ENCODE data around the gene GADD45G.

Gene GADD45G, protein sequence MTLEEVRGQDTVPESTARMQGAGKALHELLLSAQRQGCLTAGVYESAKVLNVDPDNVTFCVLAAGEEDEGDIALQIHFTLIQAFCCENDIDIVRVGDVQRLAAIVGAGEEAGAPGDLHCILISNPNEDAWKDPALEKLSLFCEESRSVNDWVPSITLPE

DNA sequence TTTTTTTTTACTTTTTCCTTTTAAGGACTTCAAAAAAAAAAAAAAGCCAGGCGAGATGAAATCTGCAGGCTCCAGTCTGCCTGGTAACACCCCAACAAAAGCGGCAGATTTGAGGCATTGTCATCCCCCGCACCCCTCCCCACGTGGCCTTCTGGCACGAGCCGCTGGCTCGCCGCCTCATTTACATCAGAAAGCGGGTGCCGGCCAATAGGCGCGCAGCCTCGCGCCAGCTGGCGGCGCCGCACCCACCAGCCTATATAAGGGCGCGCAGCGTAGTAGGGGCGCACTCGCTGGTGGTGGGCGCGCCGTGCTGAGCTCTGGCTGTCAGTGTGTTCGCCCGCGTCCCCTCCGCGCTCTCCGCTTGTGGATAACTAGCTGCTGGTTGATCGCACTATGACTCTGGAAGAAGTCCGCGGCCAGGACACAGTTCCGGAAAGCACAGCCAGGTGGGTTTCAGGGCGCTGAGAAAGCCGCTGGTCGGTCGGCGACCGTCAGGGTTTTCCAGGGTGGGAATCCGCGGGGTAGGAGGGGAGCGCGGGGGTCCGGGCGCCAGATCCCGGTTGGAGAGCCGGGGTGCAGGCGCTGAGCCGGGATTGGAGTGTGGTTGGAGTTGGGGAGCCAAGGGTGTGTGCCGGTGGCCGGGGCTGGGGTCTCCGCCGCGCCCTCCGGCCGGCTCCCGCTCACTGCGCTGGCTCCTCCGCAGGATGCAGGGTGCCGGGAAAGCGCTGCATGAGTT is at the start of gene GADD45G:
GADD45G (plus strand) TSS at position 284 of the 736 bp plus-strand sequence; CDS start at position 394, 110 bp downstream.
- peak; percentile 74 to 93 for DNase-seq

DNA sequence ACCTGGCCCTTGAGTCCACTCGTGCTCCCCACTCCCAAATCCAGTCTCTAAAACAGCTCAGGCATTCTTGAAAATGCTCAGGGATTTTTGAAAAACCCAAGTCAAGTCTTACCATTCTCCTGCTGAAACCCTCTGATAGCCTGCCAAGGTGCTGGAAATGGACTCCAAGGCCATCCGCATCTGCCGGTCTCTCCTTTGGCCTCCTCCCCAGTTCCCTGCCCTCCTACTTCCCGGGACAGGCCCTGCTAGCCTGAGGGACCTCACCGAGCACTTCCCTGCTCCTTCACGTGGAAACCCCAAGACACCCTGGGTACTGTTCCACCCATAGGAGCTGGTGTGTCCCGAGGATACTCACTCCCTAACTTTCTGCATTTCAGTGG is 49.8 kb upstream of the GADD45G start:
- no peak for DNase-seq

DNA sequence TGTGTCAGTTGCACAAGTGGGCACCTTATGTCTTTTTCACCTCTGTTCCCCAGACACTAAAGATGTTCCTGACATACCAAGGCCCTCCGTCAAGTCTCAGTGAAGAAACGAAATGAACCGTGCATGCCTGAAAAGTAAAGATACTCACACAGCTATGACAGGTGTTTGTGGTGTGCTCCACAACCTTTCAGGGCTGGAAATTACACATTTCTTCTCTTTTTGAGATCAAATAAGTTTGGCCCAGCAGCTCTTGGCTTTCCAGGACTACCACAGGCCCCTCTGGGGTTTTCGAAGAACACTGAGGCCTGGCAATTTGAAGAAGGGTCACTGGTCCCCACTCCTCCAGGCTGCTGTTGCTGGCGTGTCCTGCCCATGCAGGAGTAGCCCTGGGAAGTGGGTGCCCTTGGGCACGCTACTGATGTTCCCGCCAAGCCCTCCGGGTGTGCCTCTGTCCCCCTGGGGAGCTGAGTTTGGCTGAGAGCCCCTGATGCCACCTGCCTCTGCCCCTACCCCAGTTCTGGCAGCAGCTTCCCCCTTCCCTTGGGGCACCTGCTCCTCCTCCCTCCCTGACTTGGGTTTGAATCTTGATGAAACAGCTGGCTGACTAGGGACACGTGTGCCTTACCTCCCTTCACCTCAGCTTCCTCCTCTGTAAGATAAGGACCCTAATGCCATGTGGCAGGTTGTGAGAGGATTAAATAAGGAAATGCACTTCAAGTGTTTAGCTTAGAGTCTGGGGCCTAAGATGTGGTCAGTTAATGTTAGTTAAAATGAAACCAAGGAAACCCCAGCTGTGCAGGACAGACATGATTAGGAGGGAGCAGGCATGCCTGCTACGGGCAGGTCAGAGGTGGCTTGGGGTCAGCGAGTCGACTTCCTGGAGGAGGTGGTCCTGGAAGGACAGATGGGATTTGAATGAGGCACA is 49.1 kb upstream of the GADD45G start:
- DNase-seq = no peak

DNA sequence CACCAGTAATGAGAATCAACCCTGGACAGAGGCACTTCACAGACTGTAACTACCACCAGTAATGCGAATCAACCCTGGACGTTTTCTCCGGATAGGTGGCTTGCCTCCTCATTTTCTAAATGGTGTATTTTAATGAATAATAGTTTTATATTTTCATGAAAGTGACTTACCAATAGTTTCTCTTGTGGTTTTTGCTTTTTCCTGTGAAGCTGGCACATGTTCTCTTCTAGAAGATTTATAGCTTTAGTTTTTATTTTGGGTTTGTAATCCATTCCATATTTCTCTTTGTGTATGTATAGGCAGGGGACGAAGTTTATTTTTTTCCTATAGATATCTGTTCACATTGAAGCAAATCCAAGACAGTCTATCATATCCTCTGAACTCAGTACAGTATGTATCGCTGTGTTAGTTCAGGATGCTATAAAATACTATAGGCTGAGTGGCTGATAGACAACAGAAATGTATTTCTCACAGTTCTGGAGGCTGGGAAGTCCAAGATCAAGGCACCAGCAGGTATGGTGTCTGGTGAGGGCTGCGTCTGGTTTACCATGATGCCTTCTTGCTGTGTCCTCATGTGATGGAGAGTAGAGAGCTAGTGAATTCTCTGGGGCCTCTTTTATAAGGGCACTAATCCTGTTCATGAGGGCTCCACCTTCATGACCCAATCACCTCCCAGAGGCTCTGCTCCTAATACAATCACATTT is 46.5 kb upstream of the GADD45G start:
- no peak for DNase-seq

- DNase-seq = no peak
Observed at GRCh38 chr9:89558948-89559347, 45.9 kb upstream of the GADD45G start.

DNA sequence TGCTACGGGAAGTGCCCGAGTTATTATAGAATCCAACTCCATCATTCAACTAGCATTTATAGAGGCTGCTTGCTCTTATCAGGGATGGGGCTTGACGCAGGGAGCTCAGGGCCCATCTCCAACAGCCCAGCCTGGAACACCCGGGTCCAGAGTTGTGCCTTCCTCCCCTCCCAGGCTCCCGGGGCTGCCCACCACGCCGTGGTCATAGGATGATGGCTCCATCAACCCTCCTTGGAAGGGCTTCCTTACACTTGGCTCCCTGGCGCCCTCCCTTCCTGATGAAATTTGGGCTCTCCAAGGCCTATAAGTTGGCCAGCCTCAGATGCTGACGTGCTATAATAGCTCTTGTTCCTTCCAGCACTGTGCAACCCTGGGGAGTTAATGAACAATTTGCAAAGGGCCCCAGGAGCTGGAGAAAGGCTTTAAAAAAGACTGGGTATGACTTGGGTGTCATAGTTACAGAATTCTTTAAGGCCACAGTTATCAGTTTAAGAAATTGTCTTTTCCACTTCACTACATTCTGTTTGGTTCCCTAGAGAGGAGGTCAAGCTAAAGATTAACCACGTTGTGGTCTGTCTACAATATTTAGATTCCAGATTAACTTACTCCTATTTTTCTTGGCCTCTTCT is 42.5 kb upstream of the GADD45G start:
- no peak for DNase-seq

GRCh38 chr9:89563571-89564345 is 41.1 kb upstream of the GADD45G start:
- no peak for DNase-seq

- no peak for DNase-seq
Observed at GRCh38 chr9:89564346-89564878, 40.4 kb upstream of the GADD45G start.

- no peak for DNase-seq
Observed at GRCh38 chr9:89567649-89568048, 37.2 kb upstream of the GADD45G start.

DNA sequence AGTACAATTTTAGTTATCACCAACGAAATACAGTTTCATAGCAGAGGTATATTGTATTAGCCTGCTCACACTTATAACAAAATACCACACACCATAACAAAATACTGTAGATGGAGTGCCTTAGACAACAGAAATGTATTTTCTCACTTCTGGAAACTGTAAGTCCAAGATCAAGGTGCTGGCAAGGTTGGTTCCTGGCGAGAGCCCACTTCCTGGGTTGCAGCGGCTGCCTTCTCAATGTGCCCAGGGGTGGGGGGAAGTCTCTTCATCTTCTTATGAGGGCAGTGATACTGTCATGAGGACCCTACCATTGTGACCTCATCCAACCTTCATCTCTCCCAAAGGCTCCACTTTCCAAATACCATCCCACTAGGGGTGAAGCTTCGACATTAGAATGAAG is 30.5 kb upstream of the GADD45G start:
- DNase-seq = no peak

- no peak for DNase-seq
Observed at GRCh38 chr9:89576404-89576839, 28.4 kb upstream of the GADD45G start.

- DNase-seq = no peak
Observed at GRCh38 chr9:89577363-89577762, 27.4 kb upstream of the GADD45G start.

DNA sequence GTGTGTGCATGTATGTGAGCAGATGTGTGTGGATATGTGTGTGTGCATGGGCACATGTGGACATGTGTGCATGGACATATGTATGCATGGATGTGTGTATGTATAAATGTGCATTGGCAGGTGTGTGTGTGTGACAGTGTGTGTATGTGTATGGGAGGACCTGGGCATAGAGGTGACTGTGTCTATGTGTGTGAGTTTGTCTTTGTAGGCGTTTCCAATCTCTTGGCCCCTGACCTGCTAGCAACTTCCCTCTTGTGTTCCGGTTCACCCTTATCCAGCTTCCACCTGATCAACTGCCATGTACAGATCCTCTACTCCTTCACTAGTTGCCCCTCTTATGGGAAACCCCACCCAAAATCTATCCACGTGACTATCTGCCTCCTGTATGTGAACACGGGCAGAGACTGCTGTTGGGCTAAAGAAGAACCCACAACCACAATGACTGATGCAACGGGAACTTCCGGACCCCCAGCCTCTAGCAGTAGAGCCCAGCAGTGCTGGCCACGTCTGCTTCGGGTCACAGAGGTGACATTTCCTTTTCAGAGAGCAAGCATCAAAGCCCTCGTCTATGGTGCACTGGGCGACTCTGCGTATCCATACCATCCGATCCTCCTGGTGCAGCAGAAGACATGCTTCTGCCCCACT is 24.9 kb upstream of the GADD45G start:
- DNase-seq = no peak

- DNase-seq = no peak
Observed at GRCh38 chr9:89586311-89586710, 18.5 kb upstream of the GADD45G start.

GRCh38 chr9:89588271-89588879 is 16.4 kb upstream of the GADD45G start:
- DNase-seq = no peak

DNA sequence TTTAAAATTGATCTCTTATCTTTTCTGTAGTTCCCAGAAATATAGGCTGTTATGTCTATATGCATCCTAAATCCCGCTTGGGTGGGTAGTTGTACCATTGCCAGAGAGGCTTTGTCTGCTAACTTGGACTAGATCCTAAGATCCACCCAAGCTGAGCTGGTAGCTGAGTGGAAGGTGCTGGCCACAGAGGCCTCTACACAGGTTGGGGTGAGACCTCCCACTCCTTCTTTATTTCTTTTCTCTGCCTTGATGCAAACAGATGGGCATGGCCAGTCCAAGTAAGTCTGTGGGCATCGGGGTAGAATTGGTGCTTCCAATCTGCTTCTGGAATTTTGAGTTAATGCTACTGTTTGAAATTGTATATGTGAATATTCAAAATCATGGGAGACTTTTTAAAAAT is 14.4 kb upstream of the GADD45G start:
- no peak for DNase-seq

GRCh38 chr9:89591274-89592212 is 13.3 kb upstream of the GADD45G start:
- no peak for DNase-seq

DNA sequence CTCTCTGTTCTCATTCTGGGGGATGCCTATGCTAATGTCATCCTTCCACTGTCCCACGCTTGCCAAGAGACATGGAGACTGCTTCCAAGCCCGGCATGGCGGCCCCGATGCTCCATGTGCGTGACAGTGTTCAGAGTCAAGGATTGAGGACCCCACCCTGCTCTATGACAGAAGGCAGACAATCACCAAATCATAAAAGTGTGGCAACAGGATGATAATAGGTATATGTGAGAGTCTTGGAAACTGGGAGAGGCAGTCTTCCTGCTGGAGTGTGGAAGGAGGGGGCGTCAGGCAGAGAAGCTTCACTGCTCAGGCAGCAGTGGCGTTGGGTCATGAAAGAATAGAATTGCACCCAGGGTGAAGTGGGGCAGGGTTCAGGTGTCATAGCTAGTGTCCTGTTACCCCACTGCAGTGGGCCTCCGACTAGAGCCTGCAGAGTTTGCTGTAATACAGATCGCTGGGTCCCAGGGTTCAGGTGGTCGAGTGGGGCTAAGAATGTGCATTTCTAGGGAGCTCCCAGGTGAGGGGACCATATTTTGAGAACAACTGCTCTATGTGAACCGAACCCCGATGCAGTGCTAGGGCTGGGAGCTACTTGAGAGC is 12.5 kb upstream of the GADD45G start:
- no peak for DNase-seq

All from stimulated activated CD4-positive, alpha-beta T cell treated with anti-CD3 and anti-CD28 coated beads, Interleukin-4, amount 100 ng/mL, for 4 hours (primary cell).